GM23338 (cell line): Measurements from ENCODE around the gene ELAPOR2.

Experiments used
- EZH2 ChIP-seq: fragments of 200-600 bp; sonication (generic); IDR thresholded peaks from one replicate; pipeline ENCODE4 v1.8.0; 2017; ENCODE audit warnings: antibody characterized with exemption, mild to moderate bottlenecking, low read depth; ENCODE audit not compliant: unreplicated experiment
- EZH2phosphoT487 ChIP-seq: fragments of 200-600 bp; sonication (generic); IDR thresholded peaks from one replicate; pipeline ENCODE4 v1.8.1; 2018; ENCODE audit warnings: antibody characterized with exemption; ENCODE audit not compliant: unreplicated experiment
- STAT1 ChIP-seq: IDR thresholded peaks from one replicate; pipeline ENCODE4 v1.6.1; 2016; ENCODE audit warnings: antibody characterized with exemption; ENCODE audit not compliant: unreplicated experiment
- ZNF114 ChIP-seq: fragments of 250-450 bp; sonication (Bioruptor Pico); IDR thresholded peaks from 2 replicates; pipeline ENCODE4 v1.5.0; 2020; ENCODE audit warnings: mild to moderate bottlenecking, moderate library complexity
- TF ChIP-seq, protein P1 (sequence below), 2 experiments: fragments of 200-600 bp in 1 of 2; sonication (generic) in 1 of 2; conservative IDR thresholded peaks; 2 replicates each; pipeline versions ENCODE4 v1.5.1 to v1.6.1; 2016 to 2017; ENCODE audit warnings: antibody characterized with exemption in 2 of 2, low read depth in 2 of 2, mild to moderate bottlenecking in 2 of 2, moderate library complexity in 1 of 2
- TF ChIP-seq, protein P2 (sequence below): IDR thresholded peaks from one replicate; pipeline ENCODE4 v1.6.1; 2018; ENCODE audit warnings: antibody characterized with exemption; ENCODE audit not compliant: unreplicated experiment

DNA sequence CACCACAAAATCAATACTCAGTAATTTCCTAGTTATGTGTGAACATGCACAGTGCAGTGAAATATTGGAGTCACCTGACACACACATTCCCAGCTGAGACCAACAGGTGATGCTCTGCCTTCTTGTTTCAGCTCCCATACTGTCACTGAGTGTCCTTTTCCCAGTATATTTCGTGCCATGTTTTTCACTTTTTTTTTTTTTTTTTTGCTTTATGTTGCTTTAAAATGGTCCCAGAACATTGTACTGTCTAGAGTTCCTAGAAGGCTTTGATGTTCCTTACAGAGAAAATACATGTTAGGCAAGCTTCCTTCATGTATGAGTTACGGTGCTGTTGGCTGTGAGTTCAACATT, 45.6 kb downstream of the ELAPOR2 start:
- TF ChIP-seq EZH2 (no peak), STAT1 (no peak), ZNF114 (no peak), EZH2phosphoT487 (no peak)
- TF ChIP-seq, protein P1, sequence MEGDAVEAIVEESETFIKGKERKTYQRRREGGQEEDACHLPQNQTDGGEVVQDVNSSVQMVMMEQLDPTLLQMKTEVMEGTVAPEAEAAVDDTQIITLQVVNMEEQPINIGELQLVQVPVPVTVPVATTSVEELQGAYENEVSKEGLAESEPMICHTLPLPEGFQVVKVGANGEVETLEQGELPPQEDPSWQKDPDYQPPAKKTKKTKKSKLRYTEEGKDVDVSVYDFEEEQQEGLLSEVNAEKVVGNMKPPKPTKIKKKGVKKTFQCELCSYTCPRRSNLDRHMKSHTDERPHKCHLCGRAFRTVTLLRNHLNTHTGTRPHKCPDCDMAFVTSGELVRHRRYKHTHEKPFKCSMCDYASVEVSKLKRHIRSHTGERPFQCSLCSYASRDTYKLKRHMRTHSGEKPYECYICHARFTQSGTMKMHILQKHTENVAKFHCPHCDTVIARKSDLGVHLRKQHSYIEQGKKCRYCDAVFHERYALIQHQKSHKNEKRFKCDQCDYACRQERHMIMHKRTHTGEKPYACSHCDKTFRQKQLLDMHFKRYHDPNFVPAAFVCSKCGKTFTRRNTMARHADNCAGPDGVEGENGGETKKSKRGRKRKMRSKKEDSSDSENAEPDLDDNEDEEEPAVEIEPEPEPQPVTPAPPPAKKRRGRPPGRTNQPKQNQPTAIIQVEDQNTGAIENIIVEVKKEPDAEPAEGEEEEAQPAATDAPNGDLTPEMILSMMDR (conservative IDR thresholded peaks at IDR 0.05; ENCODE audit: low read depth in 2 of 2), result peak in 1 of 2 experiments; percentile 21; a peak in 2 of 4 replicates
- TF ChIP-seq, protein P2, sequence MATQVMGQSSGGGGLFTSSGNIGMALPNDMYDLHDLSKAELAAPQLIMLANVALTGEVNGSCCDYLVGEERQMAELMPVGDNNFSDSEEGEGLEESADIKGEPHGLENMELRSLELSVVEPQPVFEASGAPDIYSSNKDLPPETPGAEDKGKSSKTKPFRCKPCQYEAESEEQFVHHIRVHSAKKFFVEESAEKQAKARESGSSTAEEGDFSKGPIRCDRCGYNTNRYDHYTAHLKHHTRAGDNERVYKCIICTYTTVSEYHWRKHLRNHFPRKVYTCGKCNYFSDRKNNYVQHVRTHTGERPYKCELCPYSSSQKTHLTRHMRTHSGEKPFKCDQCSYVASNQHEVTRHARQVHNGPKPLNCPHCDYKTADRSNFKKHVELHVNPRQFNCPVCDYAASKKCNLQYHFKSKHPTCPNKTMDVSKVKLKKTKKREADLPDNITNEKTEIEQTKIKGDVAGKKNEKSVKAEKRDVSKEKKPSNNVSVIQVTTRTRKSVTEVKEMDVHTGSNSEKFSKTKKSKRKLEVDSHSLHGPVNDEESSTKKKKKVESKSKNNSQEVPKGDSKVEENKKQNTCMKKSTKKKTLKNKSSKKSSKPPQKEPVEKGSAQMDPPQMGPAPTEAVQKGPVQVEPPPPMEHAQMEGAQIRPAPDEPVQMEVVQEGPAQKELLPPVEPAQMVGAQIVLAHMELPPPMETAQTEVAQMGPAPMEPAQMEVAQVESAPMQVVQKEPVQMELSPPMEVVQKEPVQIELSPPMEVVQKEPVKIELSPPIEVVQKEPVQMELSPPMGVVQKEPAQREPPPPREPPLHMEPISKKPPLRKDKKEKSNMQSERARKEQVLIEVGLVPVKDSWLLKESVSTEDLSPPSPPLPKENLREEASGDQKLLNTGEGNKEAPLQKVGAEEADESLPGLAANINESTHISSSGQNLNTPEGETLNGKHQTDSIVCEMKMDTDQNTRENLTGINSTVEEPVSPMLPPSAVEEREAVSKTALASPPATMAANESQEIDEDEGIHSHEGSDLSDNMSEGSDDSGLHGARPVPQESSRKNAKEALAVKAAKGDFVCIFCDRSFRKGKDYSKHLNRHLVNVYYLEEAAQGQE, result no peak
